OCI-LY7 (cell line): Measurements from ENCODE around the gene MRPS18A. TPM values are rescaled to one million over a fixed set of nuclear protein-coding genes. Genes with fewer than 3 reads are reported as not detected.

Experiments
- BruUV-seq: library from RNA; stranded (reverse); fragments of 400-500 nt; replicated peaks from 2 replicates; lab custom pipeline; 2021; lab: Mats Ljungman, UMichigan
- CTCF ChIA-PET: fragments of 300-600 bp; sonication (Branson Sonifier 250); formaldehyde crosslinking; loops from one replicate; lab custom pipeline; 2022; ENCODE audit warnings: antibody characterized with exemption; ENCODE audit not compliant: unreplicated experiment; lab: Charles Lee
- POLR2A ChIA-PET: fragments of 300-600 bp; sonication (Branson Sonifier 250); formaldehyde crosslinking; loops from one replicate; lab custom pipeline; 2022; ENCODE audit warnings: antibody characterized with exemption; lab: Charles Lee
- DNase-seq: peaks from one replicate; pipeline ENCODE4 v3.0.0-alpha.2; 2015; ENCODE audit warnings: low spot score
- H2AFZ ChIP-seq: fragments of 200-600 bp; sonication (generic), shearing (Covaris generic); 2 replicates; pipeline ENCODE4 v1.6.1; 2014; ENCODE audit warnings: mild to moderate bottlenecking, antibody characterized with exemption, low read length, moderate library complexity
- H3K27ac ChIP-seq: fragments of 200-600 bp; sonication (generic); 2 replicates; pipeline ENCODE4 v1.5.1; 2014; ENCODE audit warnings: mixed run types, low read depth, mild to moderate bottlenecking, moderate library complexity, low read length, inconsistent platforms; ENCODE audit not compliant: poor library complexity, severe bottlenecking
- H3K36me3 ChIP-seq: fragments of 200-600 bp; sonication (generic); 2 replicates; pipeline ENCODE4 v1.6.1; 2014; ENCODE audit warnings: mild to moderate bottlenecking, antibody characterized with exemption, low read length, moderate library complexity, mixed read lengths; ENCODE audit not compliant: insufficient read depth
- H3K4me1 ChIP-seq: fragments of 200-600 bp; sonication (generic); 2 replicates; pipeline ENCODE4 v1.5.1; 2014; ENCODE audit warnings: mild to moderate bottlenecking, low read length; ENCODE audit not compliant: insufficient read depth, poor library complexity, severe bottlenecking
- H3K4me2 ChIP-seq: fragments of 200-600 bp; sonication (generic); 2 replicates; pipeline ENCODE4 v1.6.1; 2014; ENCODE audit warnings: mild to moderate bottlenecking, low read length
- H3K4me3 ChIP-seq: fragments of 200-600 bp; sonication (generic); 2 replicates; pipeline ENCODE4 v1.5.1; 2014; ENCODE audit warnings: mild to moderate bottlenecking, low read depth, low read length; ENCODE audit not compliant: poor library complexity, severe bottlenecking
- H3K79me2 ChIP-seq: fragments of 200-600 bp; sonication (generic); 2 replicates; pipeline ENCODE4 v1.6.1; 2016; ENCODE audit warnings: low read depth, mild to moderate bottlenecking, low read length, moderate library complexity, mixed read lengths; ENCODE audit not compliant: insufficient read depth
- H3K9me2 ChIP-seq: fragments of 200-600 bp; sonication (generic); 2 replicates; pipeline ENCODE4 v1.6.1; 2016; ENCODE audit warnings: mild to moderate bottlenecking, low read length, mixed read lengths; ENCODE audit not compliant: insufficient read depth
- H3K9me3 ChIP-seq: fragments of 200-600 bp; sonication (generic); 2 replicates; pipeline ENCODE4 v1.6.1; 2014; ENCODE audit warnings: mild to moderate bottlenecking, mixed run types, low read length, mixed read lengths
- H4K20me1 ChIP-seq: fragments of 200-600 bp; sonication (generic); 2 replicates; pipeline ENCODE4 v1.6.1; 2014; ENCODE audit warnings: mild to moderate bottlenecking, antibody characterized with exemption, low read length, moderate library complexity, mixed read lengths; ENCODE audit not compliant: insufficient read depth
- EZH2phosphoT487 ChIP-seq: fragments of 200-600 bp; sonication (generic); IDR thresholded peaks from 2 replicates; pipeline ENCODE4 v1.6.1; 2018; ENCODE audit warnings: low read depth, borderline replicate concordance, mild to moderate bottlenecking, mixed run types, antibody characterized with exemption, low read length, moderate library complexity, mixed read lengths
- intact Hi-C: fragments of 100-400 bp; cut with micrococcal nuclease; formaldehyde crosslinking; loops from one replicate; pipeline ENCODE4 v1.10.0; 2022; ENCODE audit not compliant: unreplicated experiment
- total RNA-seq, 2 experiments: library from RNA; depleted of rRNA in 1 of 2; stranded (reverse); fragments of >200 nt in 1 of 2; shearing (Covaris generic) in 1 of 2; gene quantifications; 2 replicates each; pipeline ENCODE4 v1.2.3, GENCODE V29; 2014 to 2022
- TF ChIP-seq, protein P1 (sequence below): fragments of 200-600 bp; sonication (generic); conservative IDR thresholded peaks from 2 replicates; pipeline ENCODE4 v1.5.1; 2014; ENCODE audit warnings: mild to moderate bottlenecking, antibody characterized with exemption, low read length, moderate library complexity, mixed read lengths

Gene MRPS18A
- total RNA-seq, 2 experiments from 2014 or later = 61.6 to 86.1 TPM

- CTCF ChIA-PET = no interaction called here
- no peak overlapping the region for H3K4me3 ChIP-seq
- POLR2A ChIA-PET = interaction anchor here (0.6 kb wide), 1 partner anchor 157 kb away, joined by 3 read pairs; no protein-coding TSS in a partner anchor
Measured at GRCh38 chr6:43695967-43696291, 8.3 kb upstream of the MRPS18A start.

GRCh38 chr6:43695215-43695966, 7.8 kb upstream of the MRPS18A start:
- ChIA-PET CTCF (no interaction called here), POLR2A (no interaction called here)
- no peak for DNase-seq
- Histone ChIP-seq H3K9me3 (no peaks in the 10 kb centered on the region), H3K9me2 (no peaks in the 10 kb centered on the region), H4K20me1 (no peaks in the 10 kb centered on the region), H2AFZ (no peak overlapping the region), H3K4me2 (no peak overlapping the region), H3K79me2 (no peaks in the 10 kb centered on the region), H3K36me3 (no peaks in the 10 kb centered on the region), H3K4me3 (no peak overlapping the region), H3K27ac (no peak overlapping the region), H3K4me1 (no peaks in the 10 kb centered on the region)
- TF ChIP-seq, protein P1, sequence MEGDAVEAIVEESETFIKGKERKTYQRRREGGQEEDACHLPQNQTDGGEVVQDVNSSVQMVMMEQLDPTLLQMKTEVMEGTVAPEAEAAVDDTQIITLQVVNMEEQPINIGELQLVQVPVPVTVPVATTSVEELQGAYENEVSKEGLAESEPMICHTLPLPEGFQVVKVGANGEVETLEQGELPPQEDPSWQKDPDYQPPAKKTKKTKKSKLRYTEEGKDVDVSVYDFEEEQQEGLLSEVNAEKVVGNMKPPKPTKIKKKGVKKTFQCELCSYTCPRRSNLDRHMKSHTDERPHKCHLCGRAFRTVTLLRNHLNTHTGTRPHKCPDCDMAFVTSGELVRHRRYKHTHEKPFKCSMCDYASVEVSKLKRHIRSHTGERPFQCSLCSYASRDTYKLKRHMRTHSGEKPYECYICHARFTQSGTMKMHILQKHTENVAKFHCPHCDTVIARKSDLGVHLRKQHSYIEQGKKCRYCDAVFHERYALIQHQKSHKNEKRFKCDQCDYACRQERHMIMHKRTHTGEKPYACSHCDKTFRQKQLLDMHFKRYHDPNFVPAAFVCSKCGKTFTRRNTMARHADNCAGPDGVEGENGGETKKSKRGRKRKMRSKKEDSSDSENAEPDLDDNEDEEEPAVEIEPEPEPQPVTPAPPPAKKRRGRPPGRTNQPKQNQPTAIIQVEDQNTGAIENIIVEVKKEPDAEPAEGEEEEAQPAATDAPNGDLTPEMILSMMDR = no peak
- no peak for TF ChIP-seq EZH2phosphoT487
- BruUV-seq = no TSS peak
- intact Hi-C loops = no loop called here

More at GRCh38 chr6:43695967-43696291, 8.3 kb upstream of the MRPS18A start:
- BruUV-seq = no TSS peak
- H3K79me2 ChIP-seq = no peaks in the 10 kb centered on the region
- intact Hi-C loops = no loop called here
- H3K9me2 ChIP-seq = no peaks in the 10 kb centered on the region
- H4K20me1 ChIP-seq = no peaks in the 10 kb centered on the region
- no peaks in the 10 kb centered on the region for H3K36me3 ChIP-seq
- no peak for TF ChIP-seq EZH2phosphoT487
- TF ChIP-seq, protein P1 = no peak
- no peak overlapping the region for H3K27ac ChIP-seq
- no peak for DNase-seq
- no peak overlapping the region for H3K4me2 ChIP-seq
- H3K9me3 ChIP-seq = no peaks in the 10 kb centered on the region
- no peaks in the 10 kb centered on the region for H3K4me1 ChIP-seq
- H2AFZ ChIP-seq = no peak overlapping the region

- intact Hi-C loops = no loop called here
- CTCF ChIA-PET = interaction anchor here (0.7 kb wide), 1 partner anchor 26 kb away, joined by 3 read pairs; no protein-coding TSS in a partner anchor
- no TSS peak for BruUV-seq
Measured at GRCh38 chr6:43689421-43689820, 1.8 kb upstream of the MRPS18A start.

More at GRCh38 chr6:43689421-43689820, 1.8 kb upstream of the MRPS18A start:
- Histone ChIP-seq H2AFZ (no peak overlapping the region), H3K79me2 (peaks cover 31% of the 10 kb centered on the region), H3K4me2 (no peak overlapping the region), H3K36me3 (peaks cover 8% of the 10 kb centered on the region; the same call in 1 of the 2 replicates), H3K9me3 (no peaks in the 10 kb centered on the region), H3K27ac (no peak overlapping the region), H4K20me1 (no peaks in the 10 kb centered on the region), H3K4me3 (no peak overlapping the region), H3K4me1 (peaks cover 31% of the 10 kb centered on the region), H3K9me2 (no peaks in the 10 kb centered on the region)
- DNase-seq = no peak
- POLR2A ChIA-PET = interaction anchor here (0.6 to 4.3 kb wide), 4 partner anchors 9 to 382 kb away, joined by 3 to 44 read pairs (median 4); no protein-coding TSS in a partner anchor
- no peak for TF ChIP-seq EZH2phosphoT487
- TF ChIP-seq, protein P1 = no peak
